Astrocyte (in vitro differentiated cells and primary cell): ENCODE data around the gene ALDH2. TPM values are rescaled to one million over a fixed set of nuclear protein-coding genes. Genes with fewer than 3 reads are reported as not detected.

Experiments used
- DNase-seq: peaks from one replicate; pipeline ENCODE4 v3.0.0-alpha.2; 2010; ENCODE audit warnings: low read depth
- FAIRE-seq: peaks from 2 replicates; lab custom pipeline; 2011; peaks lifted over from hg19 to GRCh38; lab: Jason Lieb, UNC
- H2AFZ ChIP-seq: 2 replicates; pipeline ENCODE4 v1.6.0; 2012; ENCODE audit warnings: low read depth, low read length, inconsistent platforms
- H3K27ac ChIP-seq: 2 replicates; pipeline ENCODE4 v1.5.1; 2011; ENCODE audit warnings: low read depth, low read length, inconsistent platforms
- H3K27me3 ChIP-seq: 2 replicates; pipeline ENCODE4 v1.6.0; 2011; ENCODE audit warnings: low read length, inconsistent platforms; ENCODE audit not compliant: insufficient read depth
- H3K36me3 ChIP-seq: 2 replicates; pipeline ENCODE4 v1.5.1; 2011; ENCODE audit warnings: low read length, inconsistent platforms; ENCODE audit not compliant: insufficient read depth
- H3K4me1 ChIP-seq: 2 replicates; pipeline ENCODE4 v1.5.1; 2011; ENCODE audit warnings: low read length, inconsistent platforms; ENCODE audit not compliant: insufficient read depth
- H3K4me2 ChIP-seq: 2 replicates; pipeline ENCODE4 v1.6.0; 2012; ENCODE audit warnings: low read length, inconsistent platforms
- H3K4me3 ChIP-seq: 2 replicates; pipeline ENCODE4 v1.5.1; 2011; ENCODE audit warnings: low read depth, mild to moderate bottlenecking, low read length, inconsistent platforms; ENCODE audit not compliant: insufficient read depth
- H3K79me2 ChIP-seq: 2 replicates; pipeline ENCODE4 v1.6.0; 2012; ENCODE audit warnings: mild to moderate bottlenecking, low read length, inconsistent platforms; ENCODE audit not compliant: insufficient read depth
- H3K9ac ChIP-seq: 2 replicates; pipeline ENCODE4 v1.6.0; 2012; ENCODE audit warnings: mild to moderate bottlenecking, low read length, inconsistent platforms
- H3K9me3 ChIP-seq: 2 replicates; pipeline ENCODE4 v1.5.1; 2012; ENCODE audit warnings: low read depth, mild to moderate bottlenecking, low read length, inconsistent platforms; ENCODE audit not compliant: insufficient read depth
- H4K20me1 ChIP-seq: 2 replicates; pipeline ENCODE4 v1.6.0; 2012; ENCODE audit warnings: low read length, inconsistent platforms; ENCODE audit not compliant: insufficient read depth
- H3K27ac Mint-ChIP-seq: one replicate; pipeline ENCODE4 v1.8.0; 2021; ENCODE audit warnings: mild to moderate bottlenecking, mixed read lengths; ENCODE audit not compliant: unreplicated experiment
- H3K27me3 Mint-ChIP-seq: one replicate; pipeline ENCODE4 v1.8.0; 2021; ENCODE audit warnings: low read depth, mixed read lengths; ENCODE audit not compliant: unreplicated experiment
- H3K36me3 Mint-ChIP-seq: one replicate; pipeline ENCODE4 v1.8.0; 2021; ENCODE audit warnings: low read depth, mixed read lengths; ENCODE audit not compliant: unreplicated experiment
- H3K4me1 Mint-ChIP-seq: one replicate; pipeline ENCODE4 v1.8.0; 2021; ENCODE audit warnings: low read depth, mixed read lengths; ENCODE audit not compliant: unreplicated experiment
- H3K4me3 Mint-ChIP-seq: one replicate; pipeline ENCODE4 v1.8.0; 2021; ENCODE audit warnings: mild to moderate bottlenecking, moderate library complexity, mixed read lengths; ENCODE audit not compliant: unreplicated experiment
- H3K9me3 Mint-ChIP-seq: one replicate; pipeline ENCODE4 v1.8.0; 2021; ENCODE audit warnings: mild to moderate bottlenecking, mixed read lengths; ENCODE audit not compliant: unreplicated experiment
- CTCF ChIP-seq: IDR thresholded peaks from 2 replicates; pipeline ENCODE4 v1.5.1; 2011; ENCODE audit warnings: low read depth, mild to moderate bottlenecking, inconsistent platforms, low read length, moderate library complexity; ENCODE audit not compliant: insufficient read depth
- EZH2 ChIP-seq: IDR thresholded peaks from 2 replicates; pipeline ENCODE4 v1.6.1; 2012; ENCODE audit warnings: mild to moderate bottlenecking, low read length, inconsistent platforms; ENCODE audit not compliant: insufficient read depth
- total RNA-seq: library from RNA; stranded (reverse); gene quantifications from 2 replicates; pipeline ENCODE4 v1.2.1, GENCODE V29; 2021

Gene ALDH2
- total RNA-seq, 1 donor from 2014 or later: 82.0 TPM

DNA sequence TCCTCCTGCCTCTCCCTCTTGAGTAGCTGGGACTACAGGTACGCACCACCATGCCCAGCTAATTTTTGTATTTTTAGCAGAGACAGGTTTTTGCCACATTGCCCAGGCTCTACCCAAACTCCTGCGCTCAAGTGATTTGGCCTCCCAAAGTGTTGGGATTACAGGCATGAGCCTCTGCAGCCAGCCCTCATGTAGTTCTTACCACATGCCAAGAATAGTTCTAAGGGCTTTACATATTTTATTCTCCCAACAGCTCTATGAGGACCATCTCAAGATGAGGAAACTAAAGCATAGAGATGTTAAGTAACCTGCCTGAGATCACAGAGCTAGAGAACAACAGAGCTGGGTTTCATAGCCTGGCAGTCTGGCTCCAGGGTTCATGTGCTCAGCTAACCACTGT lies 37.9 kb upstream of the ALDH2 start:
- H3K27me3 Mint-ChIP-seq: no peaks in the 10 kb centered on the region

GRCh38 chr12:111730420-111730819 lies 36.3 kb upstream of the ALDH2 start:
- H4K20me1 ChIP-seq: no peaks in the 10 kb centered on the region
- no peak overlapping the region for H3K9ac ChIP-seq
- Mint-ChIP-seq H3K36me3 (peaks cover 25% of the 10 kb centered on the region), H3K4me1 (no peaks in the 10 kb centered on the region), H3K4me3 (no peak overlapping the region), H3K27me3 (no peaks in the 10 kb centered on the region), H3K27ac (no peak overlapping the region), H3K9me3 (no peaks in the 10 kb centered on the region)
- H3K36me3 ChIP-seq: peaks cover 3% of the 10 kb centered on the region
- no peaks in the 10 kb centered on the region for H3K27me3 ChIP-seq
- TF ChIP-seq CTCF: no peak
- TF ChIP-seq EZH2: no peak
- H3K27ac ChIP-seq: no peak overlapping the region
- no peak overlapping the region for H2AFZ ChIP-seq
- FAIRE-seq: no peak
- no peaks in the 10 kb centered on the region for H3K79me2 ChIP-seq
- H3K4me1 ChIP-seq: no peaks in the 10 kb centered on the region
- no peaks in the 10 kb centered on the region for H3K9me3 ChIP-seq
- DNase-seq: no peak
- no peak overlapping the region for H3K4me3 ChIP-seq
- H3K4me2 ChIP-seq: no peak overlapping the region

More for the DNA sequence above, 37.9 kb upstream of the ALDH2 start:
- no peaks in the 10 kb centered on the region for H3K27me3 ChIP-seq
- H3K4me3 ChIP-seq: no peak overlapping the region
- FAIRE-seq: no peak
- no peaks in the 10 kb centered on the region for H3K9me3 ChIP-seq
- no peak for DNase-seq
- no peak overlapping the region for H3K4me2 ChIP-seq
- peaks cover 3% of the 10 kb centered on the region for H3K36me3 ChIP-seq
- Mint-ChIP-seq H3K4me3 (no peak overlapping the region), H3K9me3 (peaks cover 2% of the 10 kb centered on the region), H3K36me3 (peaks cover 33% of the 10 kb centered on the region), H3K4me1 (no peaks in the 10 kb centered on the region), H3K27ac (no peak overlapping the region)
- H3K9ac ChIP-seq: no peak overlapping the region
- H4K20me1 ChIP-seq: no peaks in the 10 kb centered on the region
- no peak overlapping the region for H2AFZ ChIP-seq
- no peak overlapping the region for H3K27ac ChIP-seq
- no peaks in the 10 kb centered on the region for H3K4me1 ChIP-seq
- no peaks in the 10 kb centered on the region for H3K79me2 ChIP-seq
- TF ChIP-seq CTCF: no peak
- no peak for TF ChIP-seq EZH2

DNA sequence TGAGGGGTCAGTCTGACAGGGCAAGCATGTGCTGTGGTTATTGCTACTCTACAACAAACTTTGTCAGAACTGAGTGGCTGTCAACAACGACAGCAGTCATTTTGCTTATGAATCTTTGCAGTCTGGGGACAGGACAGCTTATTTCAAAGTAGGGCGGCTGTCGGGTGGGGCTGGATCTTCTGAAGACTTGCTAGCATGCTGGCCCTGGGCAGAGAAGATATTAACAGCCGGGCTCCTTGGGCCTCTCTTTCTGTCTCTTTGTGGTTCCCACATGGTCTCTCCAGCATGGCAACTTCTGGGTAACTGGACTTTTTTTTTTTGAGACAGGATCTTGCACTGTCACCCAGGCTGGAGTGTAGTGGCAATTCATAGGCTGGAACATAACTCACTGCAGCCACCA lies 33.9 kb upstream of the ALDH2 start:
- no peak for TF ChIP-seq EZH2
- no peak for TF ChIP-seq CTCF
- Histone ChIP-seq H3K9ac (no peak overlapping the region), H3K4me1 (no peaks in the 10 kb centered on the region), H3K9me3 (no peaks in the 10 kb centered on the region), H3K79me2 (no peaks in the 10 kb centered on the region), H3K4me2 (no peak overlapping the region), H3K4me3 (no peak overlapping the region), H2AFZ (no peak overlapping the region), H3K27me3 (no peaks in the 10 kb centered on the region), H4K20me1 (no peaks in the 10 kb centered on the region), H3K36me3 (peaks cover 3% of the 10 kb centered on the region), H3K27ac (no peak overlapping the region)
- FAIRE-seq: no peak
- no peak overlapping the region for H3K4me3 Mint-ChIP-seq
- H3K36me3 Mint-ChIP-seq: peaks cover 26% of the 10 kb centered on the region
- no peaks in the 10 kb centered on the region for H3K4me1 Mint-ChIP-seq
- no peaks in the 10 kb centered on the region for H3K9me3 Mint-ChIP-seq
- no peak overlapping the region for H3K27ac Mint-ChIP-seq
- DNase-seq: no peak
- no peaks in the 10 kb centered on the region for H3K27me3 Mint-ChIP-seq
